Measurements from ENCODE around the gene MYL6.
A peak's percentile ranks its signal among the peaks of the same experiment; 100 is the strongest.
"Not testable (repeated sequence)": the region's sequence is repeated elsewhere in the genome, so short reads cannot be mapped to it uniquely, and the experiment has no call there.

The MYL6 gene

DNA sequence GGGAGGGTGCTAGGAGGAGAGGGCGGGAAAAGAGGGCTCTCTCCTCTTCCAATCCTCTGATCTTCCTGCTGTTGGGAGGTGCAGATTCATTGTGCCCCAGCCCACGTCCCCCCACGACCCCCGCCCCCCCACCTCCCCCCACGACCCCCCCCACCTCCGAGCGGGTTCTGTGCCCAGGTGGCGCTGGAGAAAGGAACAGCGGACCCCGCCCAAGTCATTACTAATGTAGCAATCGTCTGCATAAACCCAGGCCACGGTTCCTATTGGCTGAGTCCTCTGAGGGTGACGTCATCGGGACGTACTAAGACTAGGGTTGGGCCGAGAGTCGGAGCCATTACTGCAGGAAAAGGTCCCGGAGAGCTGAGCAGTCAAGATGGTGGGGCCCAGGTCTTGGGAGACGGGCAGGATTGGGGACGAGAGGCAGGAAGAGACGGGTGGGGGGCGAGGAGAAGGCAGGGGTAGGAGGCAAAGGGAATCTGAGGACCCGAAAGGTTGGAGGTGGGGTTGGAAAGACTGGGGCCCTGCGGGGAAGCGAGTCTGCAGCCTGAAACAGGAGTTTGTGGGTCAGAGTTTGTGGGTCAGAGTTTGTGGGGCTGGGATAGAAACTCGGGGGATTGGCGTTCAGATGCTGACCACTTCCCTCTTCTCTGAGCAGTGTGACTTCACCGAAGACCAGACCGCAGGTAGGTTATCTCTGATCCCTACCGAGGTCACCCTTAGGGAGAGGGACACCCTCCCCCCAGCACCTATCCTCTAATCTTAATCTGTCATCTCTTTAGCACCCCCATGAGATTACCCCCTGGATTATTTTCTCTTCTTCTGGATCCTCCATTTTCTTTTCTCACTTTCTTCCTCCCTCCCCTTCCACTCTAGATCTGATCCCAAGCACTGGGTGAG lies at the start of gene MYL6:
Gene MYL6 (plus strand): TSS at position 331 of the 897 bp plus-strand sequence. CDS start 43 bp downstream, at position 374.
- DNase-seq (ENCODE audit: low spot score): peak; percentile 99

DNA sequence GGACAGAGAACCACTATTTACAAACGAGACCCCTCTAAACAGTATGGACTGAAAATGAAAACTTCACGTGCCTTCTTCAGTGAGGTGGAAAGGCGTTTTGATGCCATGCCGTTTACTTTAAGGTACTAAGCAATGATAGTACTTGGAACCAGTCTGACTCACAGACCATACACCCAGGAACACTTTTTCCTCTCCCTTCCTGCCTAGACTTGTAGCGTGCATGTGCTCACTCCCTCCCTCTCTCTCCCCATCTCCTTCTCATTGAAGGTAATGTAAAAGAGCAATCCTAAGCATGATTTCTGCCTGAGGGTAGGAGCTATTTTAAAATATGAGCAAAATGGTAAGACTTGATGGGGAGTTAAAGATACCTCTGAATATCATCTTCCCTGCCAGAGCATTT lies 47.6 kb upstream of the MYL6 start:
- DNase-seq (ENCODE audit: low spot score): no peak

DNA sequence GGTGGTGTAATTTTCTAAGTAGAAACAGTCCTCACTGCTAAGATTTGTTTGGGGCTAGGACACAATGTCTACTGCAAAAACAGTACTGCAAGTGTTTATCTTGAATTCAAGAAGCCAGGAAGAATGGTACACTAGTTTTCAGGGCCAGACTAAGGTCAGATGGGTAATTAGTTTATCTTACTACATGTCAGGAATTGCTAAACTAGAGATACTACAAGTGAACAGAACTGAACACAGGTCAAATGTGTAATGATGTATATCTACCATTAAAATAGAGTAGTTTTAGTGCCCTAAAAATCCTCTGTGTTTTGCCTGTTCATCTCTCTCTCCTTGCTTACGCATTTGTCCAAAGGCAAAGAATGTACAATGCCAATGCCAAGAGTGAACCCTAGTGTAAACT lies 44.1 kb upstream of the MYL6 start:
- no peak for DNase-seq (ENCODE audit: low spot score)

DNA sequence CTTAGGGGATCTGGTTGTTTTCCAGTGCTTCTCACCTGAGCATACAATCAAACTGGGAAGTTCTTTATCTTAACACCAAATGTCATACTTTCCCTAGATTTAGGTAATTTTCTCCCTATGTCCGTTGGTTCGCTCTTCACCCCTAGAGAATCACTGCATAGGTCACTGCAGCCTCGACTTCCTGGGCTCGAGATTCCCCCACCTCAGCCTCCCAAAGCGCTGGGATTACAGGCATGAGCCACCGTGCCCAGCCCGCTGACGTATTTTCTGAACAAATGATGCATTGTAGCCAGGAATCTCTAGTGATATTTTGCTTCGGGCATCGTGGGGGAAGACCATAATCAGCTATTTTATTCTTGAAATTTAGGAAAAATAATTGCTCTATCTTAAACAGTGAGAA lies 42.8 kb upstream of the MYL6 start:
- DNase-seq (ENCODE audit: low spot score): no peak

DNA sequence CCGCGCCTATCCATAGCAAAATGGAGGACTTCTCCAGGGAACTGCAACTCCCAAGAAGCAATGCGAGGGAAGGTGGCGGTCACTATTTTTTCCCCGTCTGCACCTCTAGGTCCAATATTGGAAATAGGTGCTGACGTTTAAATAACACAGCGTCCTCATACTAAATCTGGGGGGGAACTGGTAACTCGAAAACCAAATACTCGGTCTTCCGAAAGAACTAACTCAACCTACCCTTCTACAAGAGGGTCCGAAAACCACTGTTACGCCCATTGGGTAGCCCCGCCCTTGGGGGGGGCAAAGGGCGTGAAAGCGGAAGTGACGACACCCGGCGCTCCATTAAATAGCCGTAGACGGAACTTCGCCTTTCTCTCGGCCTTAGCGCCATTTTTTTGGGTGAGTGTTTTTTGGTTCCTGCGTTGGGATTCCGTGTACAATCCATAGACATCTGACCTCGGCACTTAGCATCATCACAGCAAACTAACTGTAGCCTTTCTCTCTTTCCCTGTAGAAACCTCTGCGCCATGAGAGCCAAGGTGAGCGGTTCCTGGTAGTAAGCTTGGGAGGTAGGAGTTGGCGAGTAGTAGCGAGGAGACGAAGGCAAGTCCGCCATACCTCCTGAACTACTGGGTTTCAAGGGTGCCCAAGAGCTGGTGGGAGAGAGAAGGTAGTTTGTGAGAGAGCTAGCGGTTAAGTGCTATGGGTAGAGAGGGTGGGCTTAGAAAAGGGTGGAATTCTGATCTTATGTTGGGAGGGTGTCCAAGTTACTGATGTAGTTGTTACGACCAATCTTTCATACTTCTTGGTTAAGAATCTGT lies 41.7 kb upstream of the MYL6 start, which contains the start of gene RPL41:
Gene RPL41 (plus strand): TSS at position 367 of the 815 bp plus-strand sequence.
- peak; percentile 99 for DNase-seq (ENCODE audit: low spot score)

DNA sequence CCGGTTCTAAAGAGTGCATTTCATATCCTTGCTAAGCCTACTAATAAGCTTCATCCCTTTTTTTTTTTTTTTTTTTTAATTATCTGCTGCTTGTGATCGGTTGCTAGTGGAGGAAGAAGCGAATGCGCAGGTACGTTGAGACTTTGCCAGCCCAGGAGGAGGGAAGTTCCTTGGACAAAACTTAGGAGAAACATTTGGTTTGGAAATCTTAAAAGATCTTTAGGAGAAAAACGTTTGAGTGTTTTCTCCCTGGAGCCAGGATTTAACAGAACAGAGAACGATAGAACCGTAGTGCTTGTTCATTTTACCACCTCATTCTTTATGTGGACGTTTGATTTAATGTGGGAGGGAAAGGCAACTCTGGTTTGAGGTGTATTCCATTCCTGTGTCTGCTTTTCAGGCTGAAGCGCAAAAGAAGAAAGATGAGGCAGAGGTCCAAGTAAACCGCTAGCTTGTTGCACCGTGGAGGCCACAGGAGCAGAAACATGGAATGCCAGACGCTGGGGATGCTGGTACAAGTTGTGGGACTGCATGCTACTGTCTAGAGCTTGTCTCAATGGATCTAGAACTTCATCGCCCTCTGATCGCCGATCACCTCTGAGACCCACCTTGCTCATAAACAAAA lies 41.0 kb upstream of the MYL6 start:
- DNase-seq (ENCODE audit: low spot score): not testable (repeated sequence)

DNA sequence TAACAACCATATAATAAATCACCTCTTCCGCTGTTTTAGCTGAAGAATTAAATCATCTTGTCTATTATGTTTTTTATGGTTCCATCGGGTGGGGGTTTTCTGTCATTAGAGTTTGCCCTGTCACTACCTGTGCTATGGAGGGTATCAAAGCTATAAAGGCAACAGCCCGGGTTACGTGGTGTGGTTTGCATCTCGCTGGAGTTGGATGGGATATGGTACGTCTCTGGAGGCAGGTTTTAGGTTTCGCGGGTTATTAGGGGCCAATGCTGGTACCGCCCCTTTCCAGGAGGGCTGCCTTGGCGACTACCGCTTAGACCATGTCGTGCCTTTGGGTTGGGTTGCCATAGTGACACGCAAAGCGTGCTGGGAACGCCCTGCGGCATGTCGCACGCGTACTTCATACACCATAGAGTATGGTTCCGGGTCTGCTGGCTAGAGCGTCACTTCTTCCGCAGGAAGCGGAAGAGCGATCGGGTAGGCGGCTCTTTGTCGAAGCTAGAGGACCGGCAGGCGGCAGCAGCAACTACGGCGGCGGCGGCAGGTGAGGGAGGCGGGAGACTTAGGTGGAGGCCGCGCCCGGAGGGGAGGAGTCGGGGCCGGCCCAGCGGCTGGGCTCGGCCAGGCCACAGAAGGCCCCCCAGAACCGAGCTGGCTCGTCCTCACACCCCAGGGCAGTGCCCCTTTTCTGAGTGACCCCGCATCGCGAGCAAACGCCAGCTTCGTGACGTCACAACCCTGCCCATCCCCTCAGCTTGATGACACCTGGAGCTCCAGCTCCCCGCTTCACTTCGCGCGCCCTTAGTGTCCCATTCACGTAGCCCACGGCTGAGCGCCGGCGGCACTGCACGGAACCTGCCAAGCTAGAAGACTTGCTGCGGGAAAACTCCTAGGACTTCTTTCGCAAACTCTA lies 40.1 kb upstream of the MYL6 start, which contains the start of gene ZC3H10:
Gene ZC3H10 (plus strand): TSS at position 489 of the 910 bp plus-strand sequence. CDS start 2,297 bp downstream, outside the sequence.
- peak; percentile 98 for DNase-seq (ENCODE audit: low spot score)

DNA sequence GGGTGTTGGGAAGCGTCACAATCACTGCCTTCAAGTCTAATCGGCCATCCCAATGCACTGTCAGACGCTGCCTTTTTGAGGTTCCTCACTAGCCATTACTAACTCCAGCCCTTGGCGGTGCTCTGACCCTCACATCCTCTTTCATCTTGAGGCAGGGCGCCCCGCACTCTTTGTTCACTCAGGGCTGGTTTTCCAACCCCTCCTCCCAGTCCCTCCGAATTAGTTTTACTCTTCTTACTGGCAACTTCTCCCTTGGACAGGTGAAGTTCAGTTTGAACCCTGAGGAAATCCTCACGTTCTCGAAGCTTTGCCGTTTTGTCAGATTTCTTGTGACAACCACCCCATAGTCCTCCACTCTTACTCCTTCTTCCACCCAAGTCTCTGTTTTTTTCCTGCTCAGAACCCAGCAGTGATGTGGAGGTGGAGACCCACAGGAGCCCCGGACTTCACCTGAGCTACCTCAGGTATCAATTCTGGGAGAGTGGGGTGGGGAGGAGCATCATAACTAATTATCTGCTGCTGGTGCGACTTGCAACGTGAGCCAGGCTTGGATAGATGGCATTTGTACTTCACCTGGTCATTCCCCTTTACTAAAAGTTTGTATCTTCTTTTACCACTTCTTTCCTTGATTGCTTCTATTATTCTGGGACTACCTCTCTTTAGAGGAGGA lies 39.3 kb upstream of the MYL6 start:
- DNase-seq (ENCODE audit: low spot score): no peak

DNA sequence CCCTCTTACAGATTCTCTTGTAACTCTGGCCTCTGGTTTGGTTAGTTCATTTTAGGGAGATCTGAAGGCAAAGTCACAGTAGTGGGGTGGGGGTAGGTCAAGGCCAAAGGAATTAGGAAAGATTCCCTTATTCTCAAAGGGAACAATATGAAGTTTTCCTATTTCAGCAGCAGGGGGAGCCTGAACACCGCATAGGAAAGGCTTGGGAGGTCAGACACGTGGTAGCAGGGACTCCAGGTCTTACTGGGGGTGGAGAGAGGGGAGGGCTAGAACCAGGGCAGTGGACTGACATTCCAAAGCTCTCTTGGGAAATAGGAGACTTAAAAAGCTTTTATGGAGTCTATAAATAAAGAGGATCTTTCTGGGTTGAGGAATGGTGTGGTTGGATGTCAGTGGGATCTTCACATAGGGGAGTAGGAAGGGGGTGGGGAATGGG lies 38.8 kb upstream of the MYL6 start:
- peak; percentile 90 for DNase-seq (ENCODE audit: low spot score)

DNA sequence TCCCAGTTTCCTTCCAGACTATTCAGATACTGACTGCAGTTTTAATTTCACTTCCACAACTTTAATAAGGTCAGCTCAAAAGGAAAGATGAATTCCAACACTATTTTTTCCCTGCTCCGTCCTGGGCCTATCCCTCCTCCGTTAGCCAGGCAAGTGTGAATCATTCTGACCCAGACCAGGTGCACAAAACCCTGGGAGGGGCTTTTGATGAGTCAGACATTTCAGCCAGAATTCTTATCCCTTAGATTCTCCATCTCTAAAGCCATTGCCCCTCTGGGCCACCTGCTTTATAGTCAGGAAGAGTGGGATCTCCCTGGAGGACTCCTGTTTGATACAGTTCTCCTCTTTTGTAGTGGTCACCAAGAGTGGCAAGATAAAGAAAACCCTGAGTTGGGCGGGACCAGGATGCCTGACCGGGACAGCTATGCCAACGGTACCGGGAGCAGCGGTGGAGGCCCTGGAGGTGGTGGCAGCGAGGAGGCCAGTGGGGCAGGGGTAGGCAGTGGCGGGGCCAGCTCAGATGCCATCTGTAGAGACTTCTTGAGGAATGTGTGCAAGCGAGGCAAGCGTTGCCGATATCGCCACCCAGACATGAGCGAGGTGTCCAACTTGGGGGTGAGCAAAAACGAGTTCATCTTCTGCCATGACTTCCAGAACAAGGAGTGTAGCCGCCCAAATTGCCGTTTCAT lies 37.9 kb upstream of the MYL6 start:
- no peak for DNase-seq (ENCODE audit: low spot score)

DNA sequence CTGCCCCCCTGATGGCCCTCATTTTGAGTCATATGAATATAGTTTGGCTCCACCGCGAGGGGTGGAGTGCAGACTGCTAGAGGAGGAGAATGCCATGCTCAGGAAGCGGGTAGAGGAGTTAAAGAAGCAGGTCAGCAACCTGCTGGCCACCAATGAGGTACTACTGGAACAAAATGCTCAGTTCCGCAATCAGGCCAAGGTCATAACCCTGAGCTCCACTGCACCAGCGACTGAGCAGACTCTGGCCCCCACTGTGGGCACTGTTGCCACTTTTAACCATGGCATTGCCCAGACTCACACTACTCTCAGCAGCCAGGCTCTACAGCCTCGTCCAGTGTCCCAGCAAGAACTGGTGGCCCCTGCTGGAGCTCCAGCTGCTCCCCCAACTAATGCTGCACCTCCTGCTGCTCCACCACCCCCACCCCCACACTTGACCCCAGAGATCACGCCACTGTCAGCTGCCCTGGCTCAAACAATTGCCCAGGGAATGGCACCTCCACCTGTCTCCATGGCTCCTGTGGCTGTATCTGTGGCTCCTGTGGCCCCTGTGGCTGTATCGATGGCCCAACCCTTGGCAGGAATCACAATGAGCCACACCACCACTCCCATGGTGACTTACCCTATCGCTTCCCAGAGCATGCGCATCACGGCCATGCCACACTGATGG lies 36.8 kb upstream of the MYL6 start:
- DNase-seq (ENCODE audit: low spot score): no peak

DNA sequence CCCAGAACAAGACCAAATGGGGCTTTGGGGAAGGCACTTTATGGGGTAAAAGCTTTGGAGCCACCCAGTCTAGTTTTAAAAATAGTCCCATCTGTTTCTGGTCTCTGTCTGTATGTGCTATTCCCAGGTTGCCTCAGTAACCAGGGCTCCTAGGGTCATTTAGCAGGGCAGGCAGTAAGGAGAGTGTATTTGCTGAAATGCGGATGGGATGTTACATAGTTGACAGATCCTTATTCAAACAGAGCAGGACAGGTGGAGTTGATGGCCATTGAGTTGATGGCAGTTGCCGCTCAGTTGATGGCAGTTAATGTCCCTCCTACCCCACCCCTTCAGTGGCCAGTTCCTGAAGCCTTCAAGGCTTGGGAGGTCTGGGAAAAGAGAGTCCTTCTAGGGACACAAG lies 35.5 kb upstream of the MYL6 start:
- DNase-seq (ENCODE audit: low spot score): no peak

DNA sequence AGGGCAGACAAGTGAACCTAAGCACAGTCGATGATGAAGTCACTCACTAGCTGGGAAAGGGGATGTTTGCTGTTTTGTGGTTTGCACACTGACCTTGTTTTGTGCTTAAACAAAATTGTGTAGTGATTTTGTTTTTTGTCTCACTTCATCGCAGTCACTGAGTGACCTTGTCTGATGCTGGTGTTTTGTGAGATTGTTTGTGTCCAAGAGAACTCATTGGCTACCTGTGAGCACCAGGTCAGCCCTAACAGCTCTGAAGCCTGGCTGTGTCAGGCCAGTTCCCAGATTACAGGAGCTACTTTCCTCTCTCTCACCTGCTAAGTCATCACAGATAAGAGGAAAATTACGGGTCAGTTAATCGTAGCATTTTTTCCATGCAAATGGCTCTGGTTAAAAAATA lies 34.0 kb upstream of the MYL6 start:
- DNase-seq (ENCODE audit: low spot score): no peak

DNA sequence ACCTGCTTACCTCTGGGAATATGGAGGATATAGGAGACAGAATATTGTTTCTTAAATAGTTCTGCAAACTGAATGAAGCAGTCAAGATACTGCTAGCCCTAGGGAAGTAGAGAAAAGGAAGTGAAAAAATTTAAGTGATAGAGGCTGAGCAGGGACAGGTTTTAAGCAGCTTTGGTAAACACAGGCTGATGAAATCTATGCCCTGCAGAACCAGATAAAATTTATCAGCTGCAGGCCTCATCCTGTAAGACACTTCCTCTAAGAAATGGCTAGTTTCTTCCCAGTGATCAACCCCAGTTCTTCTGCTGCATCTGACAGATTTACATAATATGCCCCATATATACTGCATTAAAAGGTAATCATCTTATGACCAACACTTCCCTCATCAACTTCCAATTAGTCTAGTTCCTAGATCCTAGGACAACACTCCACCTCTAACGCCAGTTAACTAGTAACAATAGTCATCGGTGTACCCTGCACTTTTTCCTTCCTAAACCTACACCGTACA lies 31.4 kb upstream of the MYL6 start:
- DNase-seq (ENCODE audit: low spot score): peak; percentile 52

DNA sequence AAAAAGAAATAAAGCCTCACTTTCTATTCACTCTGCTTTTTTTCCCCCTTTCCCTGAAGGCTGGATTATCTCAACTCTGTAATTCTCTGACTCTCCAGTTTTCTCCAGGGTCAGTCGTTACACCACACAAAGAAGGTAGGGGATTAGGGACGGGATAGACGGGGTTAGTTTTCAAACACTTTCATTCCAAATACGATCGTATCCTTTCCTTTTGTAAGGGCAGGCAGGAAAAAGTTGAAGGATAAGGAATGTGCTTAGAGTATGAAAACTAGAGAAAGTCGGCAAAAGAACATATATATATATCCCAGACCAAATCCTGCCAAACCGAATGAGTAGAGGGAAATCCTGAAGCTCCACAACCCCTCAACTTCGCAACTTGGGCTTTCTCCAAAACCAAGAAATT lies 30.7 kb upstream of the MYL6 start:
- no peak for DNase-seq (ENCODE audit: low spot score)

DNA sequence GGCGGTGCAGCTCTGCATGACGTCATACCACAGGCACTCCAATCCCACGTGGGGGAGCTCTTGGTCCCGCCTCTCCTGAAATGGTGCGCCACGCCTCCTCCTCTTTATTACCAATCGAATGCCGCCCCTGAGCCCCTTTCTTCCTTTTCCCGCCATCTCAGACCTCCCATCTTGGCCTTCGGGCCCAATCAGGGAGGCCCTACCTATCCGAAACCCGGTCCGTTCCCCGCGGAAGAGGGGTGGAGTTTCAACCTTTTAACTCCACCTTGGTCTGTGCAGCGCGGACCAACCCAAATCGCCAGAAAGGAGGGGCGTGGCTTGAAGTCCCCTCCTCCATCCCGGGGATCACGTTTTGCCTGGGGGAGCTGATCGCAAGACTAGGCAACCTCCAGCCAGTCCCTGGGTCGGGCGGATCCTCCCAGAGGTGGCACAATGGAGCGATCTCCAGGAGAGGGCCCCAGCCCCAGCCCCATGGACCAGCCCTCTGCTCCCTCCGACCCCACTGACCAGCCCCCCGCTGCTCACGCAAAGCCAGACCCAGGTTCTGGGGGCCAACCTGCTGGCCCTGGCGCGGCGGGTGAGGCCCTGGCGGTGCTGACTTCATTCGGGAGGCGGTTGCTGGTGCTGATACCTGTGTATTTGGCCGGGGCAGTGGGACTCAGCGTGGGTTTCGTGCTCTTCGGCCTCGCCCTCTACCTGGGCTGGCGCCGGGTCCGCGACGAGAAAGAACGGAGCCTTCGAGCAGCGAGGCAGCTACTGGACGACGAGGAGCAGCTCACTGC lies 30.1 kb upstream of the MYL6 start, which contains the start of gene ESYT1:
Gene ESYT1 (plus strand): TSS at position 380 of the 782 bp plus-strand sequence. CDS start 53 bp downstream, at position 433.
- peak; percentile 99 for DNase-seq (ENCODE audit: low spot score)

DNA sequence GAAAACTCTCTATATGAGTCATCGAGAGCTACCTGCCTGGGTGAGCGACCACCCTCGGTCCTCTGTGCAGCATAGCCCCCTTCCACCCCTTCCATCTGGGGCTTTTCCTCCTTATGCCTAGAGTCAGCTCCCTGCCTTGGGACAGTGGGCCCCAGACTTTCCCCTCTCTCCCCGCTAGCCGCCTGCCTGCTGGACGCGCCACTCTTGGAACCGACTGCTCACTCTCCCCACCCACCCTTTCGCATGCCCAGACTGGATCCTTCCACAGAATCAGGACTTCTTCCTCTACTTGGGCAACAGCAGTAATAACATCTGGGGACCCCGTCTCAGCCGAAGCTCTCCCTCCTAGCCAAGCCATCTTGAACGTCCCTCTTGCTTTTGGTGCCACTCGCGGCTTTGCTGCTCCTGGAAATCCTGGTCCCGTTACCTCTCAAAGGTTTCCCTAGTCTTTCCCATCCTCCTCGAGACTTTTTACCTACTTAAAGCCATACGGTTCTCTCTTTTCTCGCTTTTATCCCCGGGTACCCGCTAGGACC lies 29.4 kb upstream of the MYL6 start:
- no peak for DNase-seq (ENCODE audit: low spot score)

Data from pons (tissue), 1 donor.